Measurements from ENCODE around the gene HDAC4.

GRCh38 chr2:239094867-239095266 is 306.0 kb downstream of the HDAC4 start:
- TF ChIP-seq POLR2A (IDR thresholded peaks at IDR 0.05; ENCODE audit: low read depth, low read length) = no peak
- TF ChIP-seq HCFC1 (IDR thresholded peaks at IDR 0.05; ENCODE audit: low read length) = no peak
- no peak for TF ChIP-seq USF2 (IDR thresholded peaks at IDR 0.05; ENCODE audit: borderline replicate concordance, low read depth, low read length)
- no peak for TF ChIP-seq TARDBP (IDR thresholded peaks at IDR 0.05; ENCODE audit: borderline replicate concordance)
- TF ChIP-seq, protein P1, sequence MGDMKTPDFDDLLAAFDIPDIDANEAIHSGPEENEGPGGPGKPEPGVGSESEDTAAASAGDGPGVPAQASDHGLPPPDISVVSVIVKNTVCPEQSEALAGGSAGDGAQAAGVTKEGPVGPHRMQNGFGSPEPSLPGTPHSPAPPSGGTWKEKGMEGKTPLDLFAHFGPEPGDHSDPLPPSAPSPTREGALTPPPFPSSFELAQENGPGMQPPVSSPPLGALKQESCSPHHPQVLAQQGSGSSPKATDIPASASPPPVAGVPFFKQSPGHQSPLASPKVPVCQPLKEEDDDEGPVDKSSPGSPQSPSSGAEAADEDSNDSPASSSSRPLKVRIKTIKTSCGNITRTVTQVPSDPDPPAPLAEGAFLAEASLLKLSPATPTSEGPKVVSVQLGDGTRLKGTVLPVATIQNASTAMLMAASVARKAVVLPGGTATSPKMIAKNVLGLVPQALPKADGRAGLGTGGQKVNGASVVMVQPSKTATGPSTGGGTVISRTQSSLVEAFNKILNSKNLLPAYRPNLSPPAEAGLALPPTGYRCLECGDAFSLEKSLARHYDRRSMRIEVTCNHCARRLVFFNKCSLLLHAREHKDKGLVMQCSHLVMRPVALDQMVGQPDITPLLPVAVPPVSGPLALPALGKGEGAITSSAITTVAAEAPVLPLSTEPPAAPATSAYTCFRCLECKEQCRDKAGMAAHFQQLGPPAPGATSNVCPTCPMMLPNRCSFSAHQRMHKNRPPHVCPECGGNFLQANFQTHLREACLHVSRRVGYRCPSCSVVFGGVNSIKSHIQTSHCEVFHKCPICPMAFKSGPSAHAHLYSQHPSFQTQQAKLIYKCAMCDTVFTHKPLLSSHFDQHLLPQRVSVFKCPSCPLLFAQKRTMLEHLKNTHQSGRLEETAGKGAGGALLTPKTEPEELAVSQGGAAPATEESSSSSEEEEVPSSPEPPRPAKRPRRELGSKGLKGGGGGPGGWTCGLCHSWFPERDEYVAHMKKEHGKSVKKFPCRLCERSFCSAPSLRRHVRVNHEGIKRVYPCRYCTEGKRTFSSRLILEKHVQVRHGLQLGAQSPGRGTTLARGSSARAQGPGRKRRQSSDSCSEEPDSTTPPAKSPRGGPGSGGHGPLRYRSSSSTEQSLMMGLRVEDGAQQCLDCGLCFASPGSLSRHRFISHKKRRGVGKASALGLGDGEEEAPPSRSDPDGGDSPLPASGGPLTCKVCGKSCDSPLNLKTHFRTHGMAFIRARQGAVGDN (IDR thresholded peaks at IDR 0.05) = no peak
- no peak for TF ChIP-seq BRCA1 (IDR thresholded peaks at IDR 0.05; ENCODE audit: low read depth, low read length)
- no peak for TF ChIP-seq DPF2 (IDR thresholded peaks at IDR 0.05)
- TF ChIP-seq CTCF (IDR thresholded peaks at IDR 0.05 in 2 of 3, conservative IDR thresholded peaks at IDR 0.05 in 1 of 3; ENCODE audit: control insufficient read depth in 2 of 3, extremely low read depth in 1 of 3, insufficient read depth in 1 of 3, low read depth in 3 of 3, low read length in 3 of 3) = no peak
- TF ChIP-seq BACH1 (IDR thresholded peaks at IDR 0.05; ENCODE audit: borderline replicate concordance) = no peak
- no peak for TF ChIP-seq CHD2 (IDR thresholded peaks at IDR 0.05; ENCODE audit: borderline replicate concordance, low read depth, low read length)
- TF ChIP-seq RBBP5 (conservative IDR thresholded peaks at IDR 0.05) = no peak
- TF ChIP-seq POLR2AphosphoS5 (IDR thresholded peaks at IDR 0.05; ENCODE audit: low read length) = no peak

All from GM12878 (cell line).